ENCODE results near the gene MTHFR. TPM values are rescaled to one million over a fixed set of nuclear protein-coding genes. Genes with fewer than 3 reads are reported as not detected.

MTHFR gene
- total RNA-seq, 1 experiment from 2014 or later, result 16.4 TPM

Other genes with a start within 250 kb of the MTHFR start
- 3.3 and 4.0 TPM in 2 replicates for gene FBXO2, start 151.5 kb downstream of the MTHFR start, total RNA-seq (2022)
- 9.8 and 10.1 TPM in 2 replicates for gene FBXO44, start 151.1 kb downstream of the MTHFR start, total RNA-seq (2022)
- gene FBXO6, start 141.8 kb downstream of the MTHFR start, total RNA-seq (2022), result 3.0 and 3.9 TPM in 2 replicates
- gene MAD2L2, start 124.8 kb downstream of the MTHFR start, total RNA-seq (2022), result 19.2 and 23.4 TPM in 2 replicates
- not detected in 2 replicates for gene DRAXIN, start 114.3 kb downstream of the MTHFR start, total RNA-seq (2022)
- 30.4 and 41.2 TPM in 2 replicates for gene AGTRAP, start 69.8 kb downstream of the MTHFR start, total RNA-seq (2022)
- gene C1orf167, start 43.8 kb downstream of the MTHFR start, total RNA-seq (2022), result not detected in 2 replicates
- gene CLCN6, start 227 bp upstream of the MTHFR start, total RNA-seq (2022), result 17.4 and 23.6 TPM in 2 replicates
- not detected in 2 replicates for gene NPPA, start 41.8 kb upstream of the MTHFR start, total RNA-seq (2022)
- not detected in 2 replicates for gene NPPB, start 53.0 kb upstream of the MTHFR start, total RNA-seq (2022)
- gene KIAA2013, start 120.5 kb upstream of the MTHFR start, total RNA-seq (2022), result 33.7 and 37.8 TPM in 2 replicates
- gene PLOD1, start 128.8 kb upstream of the MTHFR start, total RNA-seq (2022), result 77.2 and 80.2 TPM in 2 replicates
- 61.8 and 66.5 TPM in 2 replicates for gene MFN2, start 174.5 kb upstream of the MTHFR start, total RNA-seq (2022)
- 23.4 and 28.8 TPM in 2 replicates for gene MIIP, start 213.5 kb upstream of the MTHFR start, total RNA-seq (2022)

Data from Calu3 (cell line).